GM12892 (cell line): ENCODE data around the gene SRCIN1.

Source experiments
- POLR2A ChIP-seq: IDR thresholded peaks from 2 replicates; pipeline ENCODE4 v1.6.1; 2011; ENCODE audit warnings: low read depth, low read length, control low read depth
- POLR2AphosphoS5 ChIP-seq: IDR thresholded peaks from 2 replicates; pipeline ENCODE4 v1.6.1; 2011; ENCODE audit warnings: low read depth, low read length, control low read depth
- TAF1 ChIP-seq: IDR thresholded peaks from 2 replicates; pipeline ENCODE4 v1.6.1; 2011; ENCODE audit warnings: low read depth, mild to moderate bottlenecking, control low read depth, low read length, borderline replicate concordance

GRCh38 chr17:38577645-38578173 lies 28.0 kb downstream of the SRCIN1 start:
- TF ChIP-seq TAF1 (no peak), POLR2A (no peak), POLR2AphosphoS5 (no peak)
